Measurements from ENCODE around the gene KCNK17. TPM values are rescaled to one million over a fixed set of nuclear protein-coding genes. Genes with fewer than 3 reads are reported as not detected.
A peak's percentile ranks its signal among the peaks of the same experiment; 100 is the strongest.

Gene KCNK17
- total and polyA plus RNA-seq, 9 of the 15 experiments (the other 6 are each of a cell fraction or from before 2014, with no cell fraction given), result not detected

GRCh38 chr6:39289490-39289889 is 24.7 kb downstream of the KCNK17 start (continued):
- peak; percentile 27; the same call in 1 of the 2 replicates for TF ChIP-seq USF2 (CRISPR knock-in tag; IDR thresholded peaks at IDR 0.05)
- TF ChIP-seq USF1 (CRISPR knock-in tag; IDR thresholded peaks at IDR 0.05), result peak; percentile 48
- TF ChIP-seq RAD51 (IDR thresholded peaks at IDR 0.05; ENCODE audit: borderline replicate concordance, low read depth), result peak; percentile 42
- no peak for TF ChIP-seq PREB (CRISPR knock-in tag; IDR thresholded peaks at IDR 0.05)

DNA sequence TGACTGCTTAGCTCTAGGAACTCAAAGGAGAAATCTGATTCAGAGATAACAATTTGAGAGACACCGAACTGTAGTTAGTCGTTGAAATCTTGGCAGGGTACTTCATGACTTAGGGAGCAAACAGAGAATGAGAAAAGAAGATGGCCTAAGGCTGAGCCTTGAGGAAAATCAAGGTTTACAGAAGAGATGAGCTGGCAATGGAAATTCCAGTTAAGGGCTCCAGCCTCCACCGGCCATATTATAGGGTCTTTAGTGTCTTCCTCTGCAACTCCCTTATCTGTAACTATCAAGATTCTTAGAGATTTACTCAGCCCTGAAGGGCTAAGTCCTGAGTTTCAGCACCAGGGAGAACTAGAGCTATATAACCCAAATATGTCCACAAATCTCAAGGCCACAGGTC is 26.6 kb downstream of the KCNK17 start:
- H3K9me3 ChIP-seq (replicated peaks; ENCODE audit: control insufficient read depth, insufficient read depth, low read depth, low read length), result no peaks in the 10 kb centered on the region
- H3K27me3 ChIP-seq (ENCODE audit: control insufficient read depth in 2 of 2, insufficient read depth in 2 of 2, low read length in 2 of 2), result peaks cover 58 to 63% of the 10 kb centered on the region in 2 experiments
- H4K20me1 ChIP-seq (replicated peaks; ENCODE audit: control insufficient read depth, insufficient read depth, low read length), result peaks cover 7% of the 10 kb centered on the region; the same call in 1 of the 2 replicates
- no peaks in the 10 kb centered on the region for H3K79me2 ChIP-seq (ENCODE audit: control insufficient read depth, insufficient read depth, low read length)
- ChIA-PET POLR2A (no interaction called here), CTCF (ENCODE audit: low intra/inter-chr PET ratio) (no interaction called here)
- H3K27ac ChIP-seq (ENCODE audit: extremely low read depth, low read depth, low read length), result no peak overlapping the region
- H3K4me3 ChIP-seq, result no peak overlapping the region
- no peaks in the 10 kb centered on the region for H3K4me1 ChIP-seq (replicated peaks in 1 of 2; ENCODE audit: control insufficient read depth in 2 of 2, insufficient read depth in 2 of 2, low read length in 2 of 2)
- intact Hi-C loops (cut with micrococcal nuclease) (no loop called here), in situ Hi-C loops (cut with MboI) (no loop called here)
- no peak overlapping the region for H3K9ac ChIP-seq (ENCODE audit: insufficient read depth in 1 of 2, low read depth in 2 of 2, low read length in 2 of 2)
- ATAC-seq, result no peak
- no peak overlapping the region for H2AFZ ChIP-seq (ENCODE audit: low read depth, low read length)
- H3K36me3 ChIP-seq (ENCODE audit: control insufficient read depth, insufficient read depth, low read length), result no peaks in the 10 kb centered on the region
- WGBS (ENCODE audit: insufficient coverage, low coverage, missing lambda C conversion rate), result 0% methylated on average over 3 of the region's 3 CpGs
- H3K9me1 ChIP-seq (ENCODE audit: control insufficient read depth, insufficient read depth, low read length), result no peaks in the 10 kb centered on the region
- TF ChIP-seq ZFP30 (CRISPR knock-in tag; IDR thresholded peaks at IDR 0.05; ENCODE audit: borderline replicate concordance) (no peak), ZNF449 (CRISPR knock-in tag; IDR thresholded peaks at IDR 0.05) (no peak), ZNF445 (CRISPR knock-in tag; IDR thresholded peaks at IDR 0.05; ENCODE audit: low read depth) (no peak), RBM15 (IDR thresholded peaks at IDR 0.05; ENCODE audit: insufficient read depth, low read length) (no peak), GABPB1 (CRISPR knock-in tag; IDR thresholded peaks at IDR 0.05) (no peak), RBM34 (IDR thresholded peaks at IDR 0.05; ENCODE audit: borderline replicate concordance, insufficient read depth, low read length) (no peak), TCF3 (CRISPR knock-in tag; IDR thresholded peaks at IDR 0.05) (no peak), ZNF23 (CRISPR knock-in tag; IDR thresholded peaks at IDR 0.05) (no peak), MCM2 (IDR thresholded peaks at IDR 0.05; ENCODE audit: low read depth) (no peak), TAF7 (tag; IDR thresholded peaks at IDR 0.05) (no peak), ZBTB7A (IDR thresholded peaks at IDR 0.05; ENCODE audit: borderline replicate concordance, control insufficient read depth, low read depth, low read length) (no peak), NR3C1 (CRISPR knock-in tag; IDR thresholded peaks at IDR 0.05) (no peak)
- no peak for DNase-seq (ENCODE audit: extremely low read depth in 1 of 4, low spot score in 3 of 4)
- H3K4me2 ChIP-seq (ENCODE audit: insufficient read depth, low read length), result no peak overlapping the region
- FAIRE-seq, result no peak
- BruUV-seq (replicated peaks), result no TSS peak

Data from K562 (cell line).